Calu3 (cell line): ENCODE results near the gene LCN1. TPM values are rescaled to one million over a fixed set of nuclear protein-coding genes. Genes with fewer than 3 reads are reported as not detected.

ENCODE experiments used
- BruUV-seq: library from RNA; stranded (reverse); fragments of 400-500 nt; replicated peaks from 2 replicates; lab custom pipeline; 2021; lab: Mats Ljungman, UMichigan
- CTCF ChIA-PET: fragments of 300-600 bp; sonication (Branson Sonifier 250); formaldehyde crosslinking; loops from one replicate; lab custom pipeline; 2022; ENCODE audit warnings: antibody characterized with exemption; lab: Charles Lee
- DNase-seq: peaks from one replicate; pipeline ENCODE4 v3.0.0; 2022
- H3K27ac Mint-ChIP-seq: one replicate; pipeline ENCODE4 v1.8.0; 2022; ENCODE audit warnings: mixed read lengths; ENCODE audit not compliant: unreplicated experiment
- H3K27me3 Mint-ChIP-seq: one replicate; pipeline ENCODE4 v1.8.0; 2022; ENCODE audit warnings: mixed read lengths; ENCODE audit not compliant: unreplicated experiment
- H3K36me3 Mint-ChIP-seq: one replicate; pipeline ENCODE4 v1.8.0; 2022; ENCODE audit warnings: mild to moderate bottlenecking, moderate library complexity, mixed read lengths; ENCODE audit not compliant: insufficient read depth, unreplicated experiment
- H3K4me1 Mint-ChIP-seq: one replicate; pipeline ENCODE4 v1.8.0; 2022; ENCODE audit warnings: mild to moderate bottlenecking, low read depth, mixed read lengths; ENCODE audit not compliant: unreplicated experiment
- H3K4me3 Mint-ChIP-seq: one replicate; pipeline ENCODE4 v1.8.0; 2022; ENCODE audit warnings: mild to moderate bottlenecking, low read depth, moderate library complexity, mixed read lengths; ENCODE audit not compliant: unreplicated experiment
- H3K9me3 Mint-ChIP-seq: one replicate; pipeline ENCODE4 v1.8.0; 2022; ENCODE audit warnings: low read depth, mixed read lengths; ENCODE audit not compliant: unreplicated experiment
- CTCF ChIP-seq: fragments of 200-600 bp; IDR thresholded peaks from one replicate; pipeline ENCODE4 v1.8.0; 2022; ENCODE audit warnings: antibody characterized with exemption; ENCODE audit not compliant: unreplicated experiment
- intact Hi-C: fragments of 100-400 bp; cut with micrococcal nuclease; formaldehyde crosslinking; loops from one replicate; pipeline ENCODE4 v1.10.0; 2022; ENCODE audit not compliant: unreplicated experiment
- total RNA-seq: library from RNA; stranded (reverse); gene quantifications from 2 replicates; pipeline ENCODE4 v1.2.3, GENCODE V29; 2022

Gene LCN1
- total RNA-seq, 1 experiment from 2014 or later = not detected

GRCh38 chr9:135476561-135477355 lies 44.5 kb upstream of the LCN1 start:
- H3K4me3 Mint-ChIP-seq = no peak overlapping the region
- H3K27me3 Mint-ChIP-seq = no peaks in the 10 kb centered on the region
- TSS peak; percentile 23 for BruUV-seq
- no peaks in the 10 kb centered on the region for H3K9me3 Mint-ChIP-seq
- no peak for DNase-seq
- no peak for TF ChIP-seq CTCF
- intact Hi-C loops = no loop called here
- H3K27ac Mint-ChIP-seq = no peak overlapping the region
- peaks cover 20% of the 10 kb centered on the region for H3K36me3 Mint-ChIP-seq
- CTCF ChIA-PET = interaction anchor here (0.6 to 0.7 kb wide), 2 partner anchors 36 to 97 kb away, joined by 3 to 7 read pairs; no protein-coding TSS in a partner anchor
- no peaks in the 10 kb centered on the region for H3K4me1 Mint-ChIP-seq

GRCh38 chr9:135478191-135478590 lies 43.0 kb upstream of the LCN1 start:
- H3K9me3 Mint-ChIP-seq = no peaks in the 10 kb centered on the region
- TSS peak; percentile 57 for BruUV-seq
- no peak overlapping the region for H3K27ac Mint-ChIP-seq
- no peaks in the 10 kb centered on the region for H3K4me1 Mint-ChIP-seq
- H3K4me3 Mint-ChIP-seq = peak overlapping the region; percentile 84
- TF ChIP-seq CTCF = no peak
- no peak for DNase-seq
- CTCF ChIA-PET = no interaction called here
- H3K27me3 Mint-ChIP-seq = no peaks in the 10 kb centered on the region
- H3K36me3 Mint-ChIP-seq = peaks cover 25% of the 10 kb centered on the region
- intact Hi-C loops = no loop called here

GRCh38 chr9:135478829-135479468 lies 42.3 kb upstream of the LCN1 start:
- peak overlapping the region; percentile 84 for H3K4me3 Mint-ChIP-seq
- H3K27ac Mint-ChIP-seq = peak overlapping the region; percentile 94
- no peaks in the 10 kb centered on the region for H3K27me3 Mint-ChIP-seq
- CTCF ChIA-PET = no interaction called here
- intact Hi-C loops = no loop called here
- no TSS peak for BruUV-seq
- DNase-seq = peak; percentile 34
- TF ChIP-seq CTCF = no peak
- no peaks in the 10 kb centered on the region for H3K4me1 Mint-ChIP-seq
- H3K36me3 Mint-ChIP-seq = peaks cover 25% of the 10 kb centered on the region
- H3K9me3 Mint-ChIP-seq = no peaks in the 10 kb centered on the region

DNA sequence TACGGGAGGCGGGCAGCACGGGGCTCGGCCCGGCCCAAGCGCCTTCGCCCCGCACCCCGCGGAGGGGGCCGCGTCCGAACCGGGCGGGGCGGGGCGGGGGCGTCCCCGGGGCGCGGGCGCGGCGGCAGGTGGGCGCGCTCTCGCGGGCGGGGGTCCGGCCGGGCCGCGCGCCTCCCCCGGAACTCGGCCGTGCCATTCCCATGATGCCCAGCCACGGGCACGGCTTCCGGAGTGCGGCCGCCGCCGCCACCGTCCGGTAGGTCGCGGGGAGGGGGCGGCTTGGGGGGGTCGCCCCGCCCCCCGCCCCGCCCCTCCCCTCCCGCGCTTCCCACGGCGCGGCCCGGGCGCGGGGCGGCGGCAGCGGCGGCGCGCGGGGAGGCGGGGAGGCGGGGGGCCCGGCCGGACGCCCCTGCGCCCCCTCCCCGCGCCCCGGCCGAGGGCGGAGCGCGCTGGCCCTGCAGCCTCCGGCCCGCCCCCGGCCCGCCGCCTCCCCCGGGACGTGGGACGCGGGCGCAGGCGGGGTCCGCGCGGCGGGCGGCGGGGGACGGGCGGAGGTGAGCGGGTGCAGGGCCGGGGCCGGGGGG lies 41.7 kb upstream of the LCN1 start, which contains the start of gene PPP1R26:
TSS of gene PPP1R26 (plus strand) at position 314 of the 584 bp plus-strand sequence. CDS start 4,729 bp downstream, outside the sequence.
- DNase-seq = peak; percentile 54
- BruUV-seq = no TSS peak
- peak within 1 kb of the TSS; percentile 94 for H3K27ac Mint-ChIP-seq
- peaks cover 27% of the 10 kb centered on the region for H3K36me3 Mint-ChIP-seq
- no peaks in the 10 kb centered on the region for H3K27me3 Mint-ChIP-seq
- H3K9me3 Mint-ChIP-seq = no peaks in the 10 kb centered on the region
- no peaks in the 10 kb centered on the region for H3K4me1 Mint-ChIP-seq
- TF ChIP-seq CTCF = no peak
- peak within 1 kb of the TSS; percentile 84 for H3K4me3 Mint-ChIP-seq
- intact Hi-C loops = no loop called here
- CTCF ChIA-PET = no interaction called here
